Tibial artery (tissue), 4 donors: ENCODE results near the gene WTIP.

ENCODE experiments used
- DNase-seq, 2 donors: peaks; one replicate each; pipeline ENCODE4 v3.0.0-alpha.2; 2019
- H3K27ac ChIP-seq, 2 donors: fragments of 200-600 bp; sonication (generic) in 1 of 2; 1 replicate in 1 of 2; 2 replicates in 1 of 2; pipeline ENCODE4 v1.5.1; 2018 to 2019; ENCODE audit warnings: mild to moderate bottlenecking in 1 of 2
- H3K27me3 ChIP-seq, 2 donors: fragments of 200-600 bp; sonication (generic) in 1 of 2; one replicate each; pipeline versions ENCODE4 v1.5.1 to v1.6.0; 2016 to 2019
- H3K36me3 ChIP-seq, 3 donors: fragments of 200-600 bp; sonication (generic) in 2 of 3; one replicate each; pipeline ENCODE4 v1.5.1; 2016 to 2019; ENCODE audit warnings: mild to moderate bottlenecking in 2 of 3
- H3K4me1 ChIP-seq, 4 donors: fragments of 200-600 bp; sonication (generic) in 2 of 4; 1 replicate in 3 of 4; 2 replicates in 1 of 4; pipeline ENCODE4 v1.5.1; 2016 to 2019
- H3K4me3 ChIP-seq, 2 donors: fragments of 200-600 bp; sonication (generic) in 1 of 2; 1 replicate in 1 of 2; 2 replicates in 1 of 2; pipeline ENCODE4 v1.5.1; 2018 to 2019; ENCODE audit warnings: mild to moderate bottlenecking in 2 of 2
- H3K9me3 ChIP-seq, 3 donors: fragments of 200-600 bp; sonication (generic) in 1 of 3; one replicate each; pipeline ENCODE4 v1.5.1; 2016 to 2019
- CTCF ChIP-seq, 2 experiments: fragments of 200-600 bp in 1 of 2; fragments of 450-650 bp in 1 of 2; IDR thresholded peaks; one replicate each; pipeline ENCODE4 v1.5.1; 2017 to 2019; ENCODE audit warnings: antibody characterized with exemption in 2 of 2, mild to moderate bottlenecking in 1 of 2, moderate library complexity in 1 of 2
- intact Hi-C: fragments of 100-400 bp; cut with DNase I; formaldehyde crosslinking; loops from one replicate; pipeline ENCODE4 v1.15.0; 2023; ENCODE audit warnings: low total_unique reads

The WTIP gene

GRCh38 chr19:34560229-34560628 lies 78.7 kb downstream of the WTIP start:
- intact Hi-C loops = no loop called here
- H3K27ac ChIP-seq = no peak overlapping the region
- no peak for TF ChIP-seq CTCF (IDR thresholded peaks at IDR 0.05)
- no peak for DNase-seq
- no peaks in the 10 kb centered on the region for H3K4me1 ChIP-seq
- no peak overlapping the region for H3K4me3 ChIP-seq
- H3K27me3 ChIP-seq = peaks cover 0 to 4% of the 10 kb centered on the region in 2 donors
- H3K36me3 ChIP-seq = no peaks in the 10 kb centered on the region
- peaks cover 0 to 7% (median 0%) of the 10 kb centered on the region in 3 donors for H3K9me3 ChIP-seq
